Measurements from ENCODE around the gene CYP2C8. TPM values are rescaled to one million over a fixed set of nuclear protein-coding genes. Genes with fewer than 3 reads are reported as not detected.
A peak's percentile ranks its signal among the peaks of the same experiment; 100 is the strongest.
"Not testable (repeated sequence)": the region's sequence is repeated elsewhere in the genome, so short reads cannot be mapped to it uniquely, and the experiment has no call there.

CYP2C8 gene
- 0.37 and 0.75 TPM in 2 replicates for total RNA-seq (2022)
- Bru-seq, nascent RNA, result percentile 20 among the genes with signal in this experiment
- BruChase-seq, experiment 1, labeled RNA remaining after a 2-hour chase, result percentile 29 among the genes with signal in this experiment
- BruChase-seq, experiment 2, labeled RNA remaining after a 6-hour chase, result percentile 20 among the genes with signal in this experiment
- long read RNA-seq, result 0 reads

DNA sequence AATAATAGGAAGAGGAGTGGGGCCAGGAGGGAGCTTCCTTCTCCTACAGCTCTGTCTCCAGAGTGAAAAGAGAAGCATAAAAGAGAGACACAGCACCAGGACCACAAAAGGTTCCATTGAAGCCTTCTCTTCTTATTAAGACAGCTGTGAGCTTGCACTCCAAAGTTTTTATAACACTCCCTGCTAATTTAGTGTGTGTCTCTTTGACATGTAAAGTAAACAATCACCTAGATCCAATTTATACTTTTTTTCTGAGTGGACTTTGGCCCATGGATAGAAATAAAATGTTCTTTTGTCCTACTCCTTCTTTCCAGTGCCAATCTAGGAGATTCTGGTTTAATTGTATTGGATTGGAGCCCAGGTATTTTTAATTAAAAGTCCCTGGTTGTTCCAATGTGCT is at the start of gene CYP2C8:
Gene CYP2C8 (minus strand): TSS at position 212 of the 400 bp plus-strand sequence. CDS start 95 bp downstream, at position 117.
- ChIA-PET CTCF (no interaction called here), POLR2A (no interaction called here)
- no peak for DNase-seq
- H3K27me3 Mint-ChIP-seq (ENCODE audit: insufficient read depth, unreplicated experiment), result peaks cover 2% of the 10 kb centered on the region
- BruUV-seq (replicated peaks), result no TSS peak
- no peaks in the 10 kb centered on the region for H3K4me1 Mint-ChIP-seq (ENCODE audit: low read depth, unreplicated experiment)
- Histone ChIP-seq H3K4me3 (ENCODE audit: low read depth, low read length) (no peak within 1 kb of the TSS), H3K36me3 (ENCODE audit: control insufficient read depth, insufficient read depth, low read length) (no peaks in the 10 kb centered on the region), H3K4me1 (no peaks in the 10 kb centered on the region), H3K27me3 (replicated peaks; ENCODE audit: control insufficient read depth, insufficient read depth, low read length) (no peaks in the 10 kb centered on the region), H3K9me3 (no peaks in the 10 kb centered on the region; the same call in 1 of the 2 replicates)
- TF ChIP-seq, protein P1, sequence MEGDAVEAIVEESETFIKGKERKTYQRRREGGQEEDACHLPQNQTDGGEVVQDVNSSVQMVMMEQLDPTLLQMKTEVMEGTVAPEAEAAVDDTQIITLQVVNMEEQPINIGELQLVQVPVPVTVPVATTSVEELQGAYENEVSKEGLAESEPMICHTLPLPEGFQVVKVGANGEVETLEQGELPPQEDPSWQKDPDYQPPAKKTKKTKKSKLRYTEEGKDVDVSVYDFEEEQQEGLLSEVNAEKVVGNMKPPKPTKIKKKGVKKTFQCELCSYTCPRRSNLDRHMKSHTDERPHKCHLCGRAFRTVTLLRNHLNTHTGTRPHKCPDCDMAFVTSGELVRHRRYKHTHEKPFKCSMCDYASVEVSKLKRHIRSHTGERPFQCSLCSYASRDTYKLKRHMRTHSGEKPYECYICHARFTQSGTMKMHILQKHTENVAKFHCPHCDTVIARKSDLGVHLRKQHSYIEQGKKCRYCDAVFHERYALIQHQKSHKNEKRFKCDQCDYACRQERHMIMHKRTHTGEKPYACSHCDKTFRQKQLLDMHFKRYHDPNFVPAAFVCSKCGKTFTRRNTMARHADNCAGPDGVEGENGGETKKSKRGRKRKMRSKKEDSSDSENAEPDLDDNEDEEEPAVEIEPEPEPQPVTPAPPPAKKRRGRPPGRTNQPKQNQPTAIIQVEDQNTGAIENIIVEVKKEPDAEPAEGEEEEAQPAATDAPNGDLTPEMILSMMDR (IDR thresholded peaks at IDR 0.05; ENCODE audit: insufficient read depth in 1 of 2, low read depth in 1 of 2, low read length in 1 of 2, severe bottlenecking in 1 of 2, unreplicated experiment in 1 of 2), result no peak
- no peaks in the 10 kb centered on the region for H3K36me3 Mint-ChIP-seq (ENCODE audit: insufficient read depth, unreplicated experiment)
- H3K27ac Mint-ChIP-seq (ENCODE audit: unreplicated experiment), result no peak within 1 kb of the TSS
- H3K9me3 Mint-ChIP-seq (ENCODE audit: unreplicated experiment), result peaks cover 9% of the 10 kb centered on the region
- intact Hi-C loops (cut with micrococcal nuclease; ENCODE audit: unreplicated experiment), result no loop called here
- H3K4me3 Mint-ChIP-seq (ENCODE audit: unreplicated experiment), result no peak within 1 kb of the TSS

DNA sequence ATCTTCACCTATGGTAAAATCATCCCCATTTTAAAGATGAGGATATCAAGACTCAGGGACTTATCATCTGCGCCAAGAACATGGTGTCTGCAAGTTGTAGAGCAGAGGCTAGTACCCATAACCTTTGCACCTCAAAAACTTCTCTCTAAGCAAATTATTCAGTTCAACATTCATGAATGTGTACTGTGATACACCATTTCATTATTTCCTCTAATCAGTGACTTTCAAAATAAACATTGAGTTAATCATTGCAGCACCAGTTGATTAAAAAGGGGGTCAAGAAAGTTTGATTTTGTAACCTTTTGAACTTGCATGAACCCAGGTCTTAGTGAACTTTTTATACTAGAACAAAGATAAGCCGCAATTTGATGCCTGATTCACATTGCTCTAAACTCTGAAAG is 47.6 kb upstream of the CYP2C8 start:
- no TSS peak for BruUV-seq (replicated peaks)
- peaks cover 39% of the 10 kb centered on the region for H3K9me3 Mint-ChIP-seq (ENCODE audit: unreplicated experiment)

DNA sequence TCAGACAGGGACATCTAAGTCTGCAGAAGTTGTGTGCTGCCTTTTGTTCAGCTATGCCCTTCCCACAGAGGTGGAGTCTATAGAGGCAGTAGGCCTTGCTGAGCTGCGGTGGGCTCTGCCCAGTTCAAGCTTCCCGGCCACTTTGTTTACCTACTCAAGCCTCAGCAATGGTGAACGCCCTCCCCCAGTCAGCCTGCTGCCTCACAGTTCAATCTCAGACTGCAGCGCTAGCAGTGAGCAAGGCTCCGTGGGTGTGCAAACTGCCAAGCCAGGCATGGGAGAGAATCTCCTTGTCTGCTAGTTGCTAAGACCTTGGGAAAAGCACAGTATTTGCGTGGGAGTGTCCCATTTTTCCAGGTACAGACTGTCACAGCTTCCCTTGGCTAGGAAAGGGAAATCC is 41.5 kb upstream of the CYP2C8 start:
- H3K36me3 ChIP-seq (ENCODE audit: control insufficient read depth, insufficient read depth, low read length); intact Hi-C loops (cut with micrococcal nuclease; ENCODE audit: unreplicated experiment); POLR2A ChIA-PET; H3K27me3 Mint-ChIP-seq (ENCODE audit: insufficient read depth, unreplicated experiment); H3K4me3 ChIP-seq (ENCODE audit: low read depth, low read length); H3K27me3 ChIP-seq (replicated peaks; ENCODE audit: control insufficient read depth, insufficient read depth, low read length); BruUV-seq (replicated peaks); CTCF ChIA-PET; H3K4me1 ChIP-seq; H3K4me3 Mint-ChIP-seq (ENCODE audit: unreplicated experiment); DNase-seq; H3K9me3 ChIP-seq; H3K36me3 Mint-ChIP-seq (ENCODE audit: insufficient read depth, unreplicated experiment); H3K27ac Mint-ChIP-seq (ENCODE audit: unreplicated experiment): not testable (repeated sequence)
- H3K4me1 Mint-ChIP-seq (ENCODE audit: low read depth, unreplicated experiment), result peaks cover 13% of the 10 kb centered on the region
- peaks cover 28% of the 10 kb centered on the region for H3K9me3 Mint-ChIP-seq (ENCODE audit: unreplicated experiment)

More for the DNA sequence above, 47.6 kb upstream of the CYP2C8 start:
- H3K27me3 Mint-ChIP-seq (ENCODE audit: insufficient read depth, unreplicated experiment), result no peaks in the 10 kb centered on the region
- no peaks in the 10 kb centered on the region for H3K4me1 Mint-ChIP-seq (ENCODE audit: low read depth, unreplicated experiment)
- H3K4me1 ChIP-seq, result no peaks in the 10 kb centered on the region
- POLR2A ChIA-PET, result no interaction called here
- no peak overlapping the region for H3K4me3 Mint-ChIP-seq (ENCODE audit: unreplicated experiment)
- peaks cover 8% of the 10 kb centered on the region; the same call in 1 of the 2 replicates for H3K9me3 ChIP-seq
- H3K27ac Mint-ChIP-seq (ENCODE audit: unreplicated experiment), result no peak overlapping the region
- TF ChIP-seq, protein P1 (IDR thresholded peaks at IDR 0.05; ENCODE audit: insufficient read depth in 1 of 2, low read depth in 1 of 2, low read length in 1 of 2, severe bottlenecking in 1 of 2, unreplicated experiment in 1 of 2), result no peak
- DNase-seq, result no peak
- H3K36me3 Mint-ChIP-seq (ENCODE audit: insufficient read depth, unreplicated experiment), result no peaks in the 10 kb centered on the region
- intact Hi-C loops (cut with micrococcal nuclease; ENCODE audit: unreplicated experiment), result no loop called here
- no peaks in the 10 kb centered on the region for H3K27me3 ChIP-seq (replicated peaks; ENCODE audit: control insufficient read depth, insufficient read depth, low read length)
- H3K4me3 ChIP-seq (ENCODE audit: low read depth, low read length), result no peak overlapping the region
- CTCF ChIA-PET, result no interaction called here
- no peaks in the 10 kb centered on the region for H3K36me3 ChIP-seq (ENCODE audit: control insufficient read depth, insufficient read depth, low read length)

Data from Caco-2 (cell line).